Measurements from ENCODE around the gene GHRHR.

- TF ChIP-seq, protein P1, sequence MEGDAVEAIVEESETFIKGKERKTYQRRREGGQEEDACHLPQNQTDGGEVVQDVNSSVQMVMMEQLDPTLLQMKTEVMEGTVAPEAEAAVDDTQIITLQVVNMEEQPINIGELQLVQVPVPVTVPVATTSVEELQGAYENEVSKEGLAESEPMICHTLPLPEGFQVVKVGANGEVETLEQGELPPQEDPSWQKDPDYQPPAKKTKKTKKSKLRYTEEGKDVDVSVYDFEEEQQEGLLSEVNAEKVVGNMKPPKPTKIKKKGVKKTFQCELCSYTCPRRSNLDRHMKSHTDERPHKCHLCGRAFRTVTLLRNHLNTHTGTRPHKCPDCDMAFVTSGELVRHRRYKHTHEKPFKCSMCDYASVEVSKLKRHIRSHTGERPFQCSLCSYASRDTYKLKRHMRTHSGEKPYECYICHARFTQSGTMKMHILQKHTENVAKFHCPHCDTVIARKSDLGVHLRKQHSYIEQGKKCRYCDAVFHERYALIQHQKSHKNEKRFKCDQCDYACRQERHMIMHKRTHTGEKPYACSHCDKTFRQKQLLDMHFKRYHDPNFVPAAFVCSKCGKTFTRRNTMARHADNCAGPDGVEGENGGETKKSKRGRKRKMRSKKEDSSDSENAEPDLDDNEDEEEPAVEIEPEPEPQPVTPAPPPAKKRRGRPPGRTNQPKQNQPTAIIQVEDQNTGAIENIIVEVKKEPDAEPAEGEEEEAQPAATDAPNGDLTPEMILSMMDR (IDR thresholded peaks at IDR 0.05 in 2 of 3, conservative IDR thresholded peaks at IDR 0.05 in 1 of 3; ENCODE audit: control insufficient read depth in 2 of 3, extremely low read depth in 1 of 3, insufficient read depth in 1 of 3, low read depth in 3 of 3, low read length in 3 of 3), result no peak
- TF ChIP-seq SIN3A (IDR thresholded peaks at IDR 0.05; ENCODE audit: low read depth, low read length) (no peak), REST (IDR thresholded peaks at IDR 0.05; ENCODE audit: low read depth, low read length) (no peak), TBL1XR1 (IDR thresholded peaks at IDR 0.05; ENCODE audit: low read depth, low read length) (no peak), EZH2 (IDR thresholded peaks at IDR 0.05; ENCODE audit: borderline replicate concordance, control insufficient read depth, low read depth, low read length) (no peak), ATF7 (IDR thresholded peaks at IDR 0.05; ENCODE audit: low read depth) (no peak), USF2 (IDR thresholded peaks at IDR 0.05; ENCODE audit: borderline replicate concordance, low read depth, low read length) (no peak), KLF5 (IDR thresholded peaks at IDR 0.05; ENCODE audit: partially characterized antibody) (no peak), EP300 (IDR thresholded peaks at IDR 0.05; ENCODE audit: borderline replicate concordance in 1 of 2, control insufficient read depth in 1 of 2, low read depth in 2 of 2, low read length in 2 of 2) (no peak)
Observed at GRCh38 chr7:30986331-30986730, 22.6 kb downstream of the GHRHR start.

All from GM12878 (cell line).